A673 (cell line): Measurements from ENCODE around the gene UXT. TPM values are rescaled to one million over a fixed set of nuclear protein-coding genes. Genes with fewer than 3 reads are reported as not detected.

ENCODE experiments used
- BruUV-seq: library from RNA; stranded (reverse); fragments of 400-500 nt; replicated peaks from 2 replicates; lab custom pipeline; 2021; lab: Mats Ljungman, UMichigan
- CTCF ChIA-PET: fragments of 300-600 bp; sonication (Branson Sonifier 250); formaldehyde crosslinking; loops from one replicate; lab custom pipeline; 2022; ENCODE audit warnings: antibody characterized with exemption; lab: Charles Lee
- POLR2A ChIA-PET: fragments of 300-600 bp; sonication (Branson Sonifier 250); formaldehyde crosslinking; loops from one replicate; lab custom pipeline; 2022; ENCODE audit warnings: antibody characterized with exemption; ENCODE audit not compliant: low non-redundant PET; lab: Charles Lee
- DNase-seq: peaks from one replicate; pipeline ENCODE4 v3.0.0-alpha.2; 2015; ENCODE audit warnings: low spot score
- H3K27ac ChIP-seq: fragments of 200-600 bp; sonication (generic); 2 replicates; pipeline ENCODE4 v1.5.1; 2016; ENCODE audit warnings: mixed run types, low read depth, mild to moderate bottlenecking, mixed read lengths, antibody characterized with exemption, low read length; ENCODE audit not compliant: poor library complexity, severe bottlenecking
- H3K27me3 ChIP-seq: fragments of 200-600 bp; sonication (generic); replicated peaks from 2 replicates; pipeline ENCODE4 v1.6.1; 2017; ENCODE audit warnings: mixed run types, low read depth, mild to moderate bottlenecking, mixed read lengths, antibody characterized with exemption, low read length; ENCODE audit not compliant: insufficient read depth, poor library complexity
- H3K36me3 ChIP-seq: fragments of 200-600 bp; sonication (generic); 2 replicates; pipeline ENCODE4 v1.6.1; 2016; ENCODE audit warnings: mixed run types, mild to moderate bottlenecking, mixed read lengths, antibody characterized with exemption, low read length; ENCODE audit not compliant: insufficient read depth, poor library complexity, severe bottlenecking
- H3K4me1 ChIP-seq: fragments of 200-600 bp; sonication (generic); 2 replicates; pipeline ENCODE4 v1.6.1; 2017; ENCODE audit warnings: mixed run types, mild to moderate bottlenecking, mixed read lengths, antibody characterized with exemption, low read length; ENCODE audit not compliant: insufficient read depth, poor library complexity, severe bottlenecking
- H3K4me3 ChIP-seq: fragments of 200-600 bp; sonication (generic); 2 replicates; pipeline ENCODE4 v1.5.1; 2016; ENCODE audit warnings: low read depth, mixed run types, mild to moderate bottlenecking, mixed read lengths, low read length; ENCODE audit not compliant: poor library complexity, severe bottlenecking
- H3K9me3 ChIP-seq: fragments of 200-600 bp; sonication (generic); 2 replicates; pipeline ENCODE4 v1.6.1; 2016; ENCODE audit warnings: mixed run types, low read depth, mild to moderate bottlenecking, mixed read lengths, antibody characterized with exemption, low read length; ENCODE audit not compliant: poor library complexity, severe bottlenecking
- EZH2 ChIP-seq: fragments of 200-600 bp; sonication (generic); IDR thresholded peaks from 2 replicates; pipeline ENCODE4 v1.6.1; 2017; ENCODE audit warnings: borderline replicate concordance, low read depth, mild to moderate bottlenecking, mixed read lengths, antibody characterized with exemption, low read length; ENCODE audit not compliant: poor library complexity, severe bottlenecking
- intact Hi-C: fragments of 100-400 bp; cut with micrococcal nuclease; formaldehyde crosslinking; loops from one replicate; pipeline ENCODE4 v1.10.0; 2022; ENCODE audit not compliant: unreplicated experiment
- total RNA-seq: library from RNA; stranded (reverse); gene quantifications from 2 replicates; pipeline ENCODE4 v1.2.3, GENCODE V29; 2021
- TF ChIP-seq, protein P1 (sequence below): fragments of 300-800, 200-600 bp; sonication (generic); conservative IDR thresholded peaks from 2 replicates; pipeline ENCODE4 v1.5.1; 2017; ENCODE audit warnings: low read depth, mild to moderate bottlenecking, antibody characterized with exemption, low read length, moderate library complexity, mixed read lengths

The UXT gene
- total RNA-seq, 1 experiment from 2014 or later = 110 TPM

DNA sequence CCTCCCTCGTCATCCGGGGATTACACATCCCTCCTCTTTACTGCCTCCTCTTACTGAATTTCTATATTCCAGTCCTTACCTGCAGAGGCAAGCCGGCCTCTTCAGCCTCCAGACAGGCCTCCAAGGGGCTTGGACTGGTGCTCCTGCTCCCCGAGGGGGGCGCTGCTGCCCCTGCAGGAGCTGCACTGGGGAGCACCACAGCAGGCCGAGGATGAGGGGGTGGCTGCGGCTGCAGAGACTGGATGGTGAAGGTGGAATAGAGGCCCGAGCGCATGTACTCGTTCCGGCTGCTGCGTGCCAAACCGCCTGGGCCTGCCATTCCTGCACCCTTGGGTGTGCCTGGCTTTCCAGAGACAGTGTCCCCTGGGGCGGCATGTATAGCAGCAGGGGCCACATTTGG lies 20.2 kb downstream of the UXT start:
- intact Hi-C loops = no loop called here
- Histone ChIP-seq H3K27ac (no peak overlapping the region), H3K27me3 (no peaks in the 10 kb centered on the region), H3K4me3 (no peak overlapping the region), H3K4me1 (no peaks in the 10 kb centered on the region), H3K9me3 (no peaks in the 10 kb centered on the region), H3K36me3 (peaks cover 36% of the 10 kb centered on the region)
- no peak for DNase-seq
- CTCF ChIA-PET = no interaction called here
- POLR2A ChIA-PET = no interaction called here
- no peak for TF ChIP-seq EZH2
- TF ChIP-seq, protein P1, sequence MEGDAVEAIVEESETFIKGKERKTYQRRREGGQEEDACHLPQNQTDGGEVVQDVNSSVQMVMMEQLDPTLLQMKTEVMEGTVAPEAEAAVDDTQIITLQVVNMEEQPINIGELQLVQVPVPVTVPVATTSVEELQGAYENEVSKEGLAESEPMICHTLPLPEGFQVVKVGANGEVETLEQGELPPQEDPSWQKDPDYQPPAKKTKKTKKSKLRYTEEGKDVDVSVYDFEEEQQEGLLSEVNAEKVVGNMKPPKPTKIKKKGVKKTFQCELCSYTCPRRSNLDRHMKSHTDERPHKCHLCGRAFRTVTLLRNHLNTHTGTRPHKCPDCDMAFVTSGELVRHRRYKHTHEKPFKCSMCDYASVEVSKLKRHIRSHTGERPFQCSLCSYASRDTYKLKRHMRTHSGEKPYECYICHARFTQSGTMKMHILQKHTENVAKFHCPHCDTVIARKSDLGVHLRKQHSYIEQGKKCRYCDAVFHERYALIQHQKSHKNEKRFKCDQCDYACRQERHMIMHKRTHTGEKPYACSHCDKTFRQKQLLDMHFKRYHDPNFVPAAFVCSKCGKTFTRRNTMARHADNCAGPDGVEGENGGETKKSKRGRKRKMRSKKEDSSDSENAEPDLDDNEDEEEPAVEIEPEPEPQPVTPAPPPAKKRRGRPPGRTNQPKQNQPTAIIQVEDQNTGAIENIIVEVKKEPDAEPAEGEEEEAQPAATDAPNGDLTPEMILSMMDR = no peak
- BruUV-seq = no TSS peak

DNA sequence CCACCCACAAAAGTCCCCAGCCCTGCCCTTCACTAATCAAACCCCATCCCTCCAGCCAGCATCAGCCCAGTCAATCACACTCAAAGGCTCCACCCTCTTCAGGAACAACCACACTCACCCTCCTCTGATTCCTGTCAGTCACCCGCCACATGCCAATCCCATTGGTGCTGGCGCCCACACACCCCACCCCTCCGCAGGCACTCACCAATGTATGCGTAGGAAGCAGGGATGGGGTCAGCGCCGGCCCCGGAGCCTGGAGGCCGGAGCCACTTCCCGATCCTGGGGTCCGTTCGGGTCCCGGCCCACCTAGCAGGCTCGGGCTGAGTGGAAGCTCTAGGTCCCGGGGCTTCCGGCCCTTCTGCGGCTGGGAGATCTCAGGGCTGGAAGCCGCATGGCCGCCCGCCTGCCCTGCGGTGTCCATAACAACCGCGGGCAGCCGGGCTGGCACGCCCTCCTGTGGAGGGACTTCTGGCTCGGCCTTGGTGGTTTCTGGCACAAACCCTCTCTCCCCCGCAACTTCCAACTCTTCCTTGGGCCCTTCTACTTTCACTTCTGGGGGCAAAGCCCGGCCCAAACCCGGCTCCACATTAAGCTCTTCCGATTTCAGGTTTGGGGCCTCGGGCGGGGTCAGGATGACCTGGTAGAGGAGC lies 21.3 kb downstream of the UXT start:
- BruUV-seq = no TSS peak
- Histone ChIP-seq H3K36me3 (peaks cover 36% of the 10 kb centered on the region), H3K27ac (no peak overlapping the region), H3K9me3 (no peaks in the 10 kb centered on the region), H3K4me1 (no peaks in the 10 kb centered on the region), H3K27me3 (no peaks in the 10 kb centered on the region), H3K4me3 (no peak overlapping the region)
- ChIA-PET CTCF (no interaction called here), POLR2A (no interaction called here)
- TF ChIP-seq EZH2 = no peak
- TF ChIP-seq, protein P1 = no peak
- no peak for DNase-seq
- intact Hi-C loops = no loop called here

DNA sequence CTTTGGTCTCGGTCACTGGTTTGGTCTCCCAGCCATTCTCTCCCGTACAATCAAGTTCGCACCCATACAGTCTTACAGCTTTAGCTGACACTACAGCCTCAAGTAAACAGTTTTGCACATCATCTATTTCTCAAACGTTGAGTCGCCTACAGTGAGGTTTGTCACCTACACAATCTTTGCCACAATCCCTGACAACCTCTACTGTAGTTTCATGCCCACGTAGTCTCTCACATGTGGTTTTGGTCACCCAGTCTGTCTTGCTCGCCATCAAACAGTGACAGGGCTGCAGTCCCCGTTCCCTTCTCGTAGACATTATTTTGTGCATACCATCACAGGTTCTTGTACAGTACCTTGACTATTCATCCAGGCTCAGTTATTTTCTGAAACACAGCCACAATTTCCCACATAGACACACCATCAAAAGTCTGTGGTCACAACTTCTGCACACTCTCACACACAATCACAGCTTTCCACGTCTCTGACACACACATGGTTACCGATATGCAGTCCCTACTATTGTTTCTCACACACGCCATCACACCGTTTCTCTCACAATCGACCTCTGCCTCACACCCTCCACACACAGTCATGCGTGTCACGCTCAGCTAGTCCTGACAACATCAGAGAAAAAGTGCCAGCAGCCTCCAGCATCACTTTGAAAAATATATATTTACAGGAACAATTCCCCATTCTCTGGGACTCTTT lies 24.0 kb downstream of the UXT start:
- ChIA-PET CTCF (no interaction called here), POLR2A (no interaction called here)
- no peaks in the 10 kb centered on the region for H3K27me3 ChIP-seq
- H3K4me1 ChIP-seq = no peaks in the 10 kb centered on the region
- BruUV-seq = no TSS peak
- peaks cover 23% of the 10 kb centered on the region for H3K36me3 ChIP-seq
- no peak overlapping the region for H3K4me3 ChIP-seq
- H3K27ac ChIP-seq = no peak overlapping the region
- no peaks in the 10 kb centered on the region for H3K9me3 ChIP-seq
- DNase-seq = no peak
- intact Hi-C loops = no loop called here
- TF ChIP-seq EZH2 = no peak
- TF ChIP-seq, protein P1 = no peak
